WI38 (cell line): ENCODE results near the gene RFX4.

Source experiments
- H3K4me3 ChIP-seq: 2 replicates; pipeline ENCODE4 v1.5.1; 2011; ENCODE audit warnings: low read depth, mild to moderate bottlenecking, control low read depth, low read length
- TF ChIP-seq, protein P1 (sequence below): IDR thresholded peaks from 2 replicates; pipeline ENCODE4 v1.5.1; 2012; ENCODE audit warnings: low read depth, mild to moderate bottlenecking, control low read depth, low read length

RFX4 gene

DNA sequence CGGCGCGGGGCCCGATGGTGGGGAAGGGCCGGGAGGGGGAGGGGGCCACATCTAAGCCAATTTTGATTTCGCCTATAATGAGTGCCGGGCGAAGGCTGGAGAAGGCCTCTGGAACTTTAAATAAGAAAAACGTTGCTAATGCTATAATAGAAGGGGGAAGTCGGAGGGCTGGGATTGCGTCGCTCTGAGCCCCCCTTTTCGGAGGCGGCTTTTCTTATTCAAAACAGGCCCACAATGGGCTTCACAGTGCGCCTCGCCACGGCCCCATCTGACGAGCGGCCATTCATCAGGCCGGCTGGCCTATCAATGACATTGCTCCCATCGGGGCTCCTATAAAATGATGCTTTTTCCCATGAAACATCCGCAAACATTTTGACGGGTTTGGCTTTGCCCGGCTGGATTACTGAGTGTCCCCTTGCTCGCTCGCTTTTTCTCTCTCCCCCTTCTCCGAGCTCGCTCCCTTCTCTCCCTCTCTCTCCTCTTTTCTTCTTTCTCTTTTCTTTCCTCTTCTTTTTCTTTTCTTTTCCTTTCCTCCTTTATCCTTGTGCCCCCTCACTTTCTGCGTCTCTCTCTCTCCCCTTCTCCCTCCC, at the start of gene RFX4:
Gene RFX4 (plus strand): TSS at position 364 of the 590 bp plus-strand sequence. CDS start 317 bp downstream, outside the sequence.
- TF ChIP-seq, protein P1, sequence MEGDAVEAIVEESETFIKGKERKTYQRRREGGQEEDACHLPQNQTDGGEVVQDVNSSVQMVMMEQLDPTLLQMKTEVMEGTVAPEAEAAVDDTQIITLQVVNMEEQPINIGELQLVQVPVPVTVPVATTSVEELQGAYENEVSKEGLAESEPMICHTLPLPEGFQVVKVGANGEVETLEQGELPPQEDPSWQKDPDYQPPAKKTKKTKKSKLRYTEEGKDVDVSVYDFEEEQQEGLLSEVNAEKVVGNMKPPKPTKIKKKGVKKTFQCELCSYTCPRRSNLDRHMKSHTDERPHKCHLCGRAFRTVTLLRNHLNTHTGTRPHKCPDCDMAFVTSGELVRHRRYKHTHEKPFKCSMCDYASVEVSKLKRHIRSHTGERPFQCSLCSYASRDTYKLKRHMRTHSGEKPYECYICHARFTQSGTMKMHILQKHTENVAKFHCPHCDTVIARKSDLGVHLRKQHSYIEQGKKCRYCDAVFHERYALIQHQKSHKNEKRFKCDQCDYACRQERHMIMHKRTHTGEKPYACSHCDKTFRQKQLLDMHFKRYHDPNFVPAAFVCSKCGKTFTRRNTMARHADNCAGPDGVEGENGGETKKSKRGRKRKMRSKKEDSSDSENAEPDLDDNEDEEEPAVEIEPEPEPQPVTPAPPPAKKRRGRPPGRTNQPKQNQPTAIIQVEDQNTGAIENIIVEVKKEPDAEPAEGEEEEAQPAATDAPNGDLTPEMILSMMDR: no peak
- peak within 1 kb of the TSS; percentile 13 for H3K4me3 ChIP-seq

DNA sequence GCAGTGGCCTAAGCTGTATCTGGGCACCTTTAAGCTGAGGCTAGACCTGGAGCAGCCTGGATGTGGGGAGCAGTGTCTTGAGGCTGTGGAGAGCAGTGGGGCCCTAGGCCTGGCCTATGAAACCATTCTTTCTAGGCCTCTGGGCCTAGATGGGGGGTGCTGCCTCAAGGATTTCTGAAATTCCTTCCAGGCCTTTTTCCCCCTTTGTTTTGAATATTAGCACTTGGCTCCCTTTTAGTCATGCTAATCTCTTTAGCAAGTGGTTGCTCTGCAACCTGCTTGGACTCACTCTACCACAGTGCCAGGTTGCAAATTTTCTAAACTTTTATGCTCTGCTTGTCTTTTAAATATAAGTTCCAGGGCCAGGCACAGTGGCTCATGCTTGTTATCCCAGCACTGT, 41.6 kb upstream of the RFX4 start:
- H3K4me3 ChIP-seq: no peak overlapping the region
- TF ChIP-seq, protein P1: no peak

DNA sequence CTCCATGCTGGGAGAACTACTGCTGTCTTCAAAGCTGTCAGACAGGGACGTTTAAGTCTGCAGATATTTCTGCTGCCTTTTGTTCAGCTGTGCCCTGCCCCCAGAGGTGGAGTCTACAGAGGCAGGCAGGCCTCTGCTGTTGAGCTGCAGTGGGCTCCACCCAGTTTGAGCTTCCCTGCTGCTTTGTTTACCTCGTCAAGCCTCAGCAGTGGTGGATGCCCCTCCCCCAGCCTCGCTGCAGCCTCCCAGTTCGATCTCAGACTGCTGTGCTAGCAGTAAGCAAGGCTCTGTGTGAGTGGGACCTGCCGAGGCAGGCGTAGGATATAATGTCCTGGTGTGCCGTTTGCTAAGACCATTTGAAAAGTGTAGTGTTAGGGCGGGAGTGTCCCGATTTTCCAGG, 31.4 kb upstream of the RFX4 start:
- H3K4me3 ChIP-seq: no peak overlapping the region
- TF ChIP-seq, protein P1: no peak

DNA sequence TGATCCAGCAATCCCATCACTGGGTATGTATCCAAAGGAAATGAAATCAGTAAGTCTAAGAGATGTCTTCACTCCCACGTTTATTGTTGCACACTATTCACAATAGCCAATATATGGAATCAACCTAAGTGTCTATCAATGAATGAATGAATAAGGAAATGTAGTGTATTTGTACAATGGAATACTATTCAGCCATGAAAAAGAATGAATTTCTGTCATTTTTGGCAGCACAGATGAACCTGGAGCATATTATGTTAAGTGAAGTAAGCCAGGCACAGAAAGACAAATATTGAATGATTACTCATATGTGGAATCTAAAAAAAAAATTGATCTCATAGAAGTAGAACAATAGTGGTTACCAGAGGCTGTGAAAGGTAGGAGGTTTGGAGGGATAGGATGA, 30.6 kb upstream of the RFX4 start:
- TF ChIP-seq, protein P1: no peak

DNA sequence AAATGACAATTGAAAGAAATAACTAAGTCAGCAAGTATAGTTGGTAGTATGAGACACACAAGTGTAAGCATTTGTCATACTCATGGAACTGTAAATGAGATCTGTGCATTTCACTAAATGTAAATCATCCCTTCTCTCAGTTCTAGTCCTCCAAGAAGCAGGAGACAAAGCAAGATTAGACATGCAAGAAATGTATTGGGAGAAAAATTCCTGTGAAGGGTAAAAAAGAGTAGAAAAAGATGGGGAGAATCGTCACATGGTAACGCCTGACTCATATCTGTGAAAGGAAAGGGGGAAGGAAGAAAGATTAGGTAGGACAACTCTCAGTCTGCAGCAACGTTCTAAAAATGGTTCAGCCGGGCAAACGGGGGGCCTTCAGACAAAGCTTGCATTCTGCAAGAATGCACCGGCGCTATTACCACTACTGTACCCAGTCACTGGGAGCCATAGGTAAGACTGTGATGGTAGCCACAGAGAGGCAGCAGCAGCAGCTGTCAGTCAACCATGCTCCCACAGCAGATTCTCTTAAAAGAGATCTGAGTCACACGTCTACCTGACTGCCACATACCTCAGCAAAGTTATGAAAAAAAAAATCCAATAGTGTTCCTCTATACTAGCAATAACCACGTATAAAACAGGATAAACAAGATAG, 18.0 kb upstream of the RFX4 start:
- H3K4me3 ChIP-seq: no peak overlapping the region
- TF ChIP-seq, protein P1: no peak

More for the DNA sequence above, 30.6 kb upstream of the RFX4 start:
- no peak overlapping the region for H3K4me3 ChIP-seq

DNA sequence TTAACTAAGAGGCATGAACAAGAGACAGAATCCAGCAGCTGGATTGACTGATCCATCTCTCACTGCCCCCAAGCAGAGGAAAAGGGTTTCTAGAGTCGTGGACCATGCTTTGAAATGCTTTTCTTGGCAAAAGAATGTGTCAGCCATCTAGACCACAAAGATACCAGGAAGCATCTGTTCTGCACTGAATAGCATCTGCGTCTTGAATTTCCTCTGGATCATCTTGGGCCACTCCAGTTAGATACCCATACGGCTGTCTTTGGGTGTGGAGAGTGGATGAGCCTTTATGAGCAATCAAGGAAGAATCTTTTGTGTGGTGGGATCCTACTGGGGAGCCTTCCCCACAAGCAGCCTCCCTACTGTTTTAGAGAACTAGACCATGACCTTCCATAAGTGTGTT, 16.0 kb upstream of the RFX4 start:
- no peak overlapping the region for H3K4me3 ChIP-seq
- TF ChIP-seq, protein P1: no peak

DNA sequence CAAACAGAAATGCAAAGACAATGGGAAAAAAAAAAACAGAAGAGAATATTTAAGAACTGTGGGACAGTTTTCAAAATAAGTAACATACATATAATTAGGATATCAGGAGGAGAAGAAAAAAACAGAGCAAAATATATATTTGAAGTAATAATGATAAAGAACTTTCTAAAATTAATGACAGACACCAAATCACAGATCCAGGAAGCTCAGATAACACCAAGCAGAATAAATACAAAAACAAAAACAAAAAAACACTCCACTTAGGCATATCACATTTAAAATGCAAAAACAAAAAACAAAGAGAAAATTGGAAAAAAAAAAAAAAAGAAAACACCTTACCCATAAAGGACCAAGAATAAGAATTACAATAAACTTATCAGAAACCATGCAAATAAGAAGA, 9.6 kb upstream of the RFX4 start:
- TF ChIP-seq, protein P1: no peak
- no peak overlapping the region for H3K4me3 ChIP-seq
